Esophagus muscularis mucosa (tissue), 3 donors: ENCODE measurements around the gene SORCS2.

Source experiments
- POLR2A ChIP-seq: fragments of 450-650 bp; IDR thresholded peaks from one replicate; pipeline ENCODE4 v1.6.1; 2017; ENCODE audit warnings: antibody characterized with exemption, moderate library complexity, mild to moderate bottlenecking, low read depth
- POLR2AphosphoS5 ChIP-seq, 2 donors: sonication (generic); formaldehyde crosslinking; IDR thresholded peaks; one replicate each; pipeline ENCODE4 v1.6.1; 2017; ENCODE audit warnings: antibody characterized with exemption in 2 of 2
- TF ChIP-seq, protein P1 (sequence below), 3 experiments: fragments of 200-600 bp in 2 of 3; fragments of 450-650 bp in 1 of 3; sonication (generic) in 2 of 3; IDR thresholded peaks; one replicate each; pipeline ENCODE4 v1.5.1; 2017 to 2019; ENCODE audit warnings: antibody characterized with exemption in 3 of 3, mild to moderate bottlenecking in 2 of 3, moderate library complexity in 1 of 3

DNA sequence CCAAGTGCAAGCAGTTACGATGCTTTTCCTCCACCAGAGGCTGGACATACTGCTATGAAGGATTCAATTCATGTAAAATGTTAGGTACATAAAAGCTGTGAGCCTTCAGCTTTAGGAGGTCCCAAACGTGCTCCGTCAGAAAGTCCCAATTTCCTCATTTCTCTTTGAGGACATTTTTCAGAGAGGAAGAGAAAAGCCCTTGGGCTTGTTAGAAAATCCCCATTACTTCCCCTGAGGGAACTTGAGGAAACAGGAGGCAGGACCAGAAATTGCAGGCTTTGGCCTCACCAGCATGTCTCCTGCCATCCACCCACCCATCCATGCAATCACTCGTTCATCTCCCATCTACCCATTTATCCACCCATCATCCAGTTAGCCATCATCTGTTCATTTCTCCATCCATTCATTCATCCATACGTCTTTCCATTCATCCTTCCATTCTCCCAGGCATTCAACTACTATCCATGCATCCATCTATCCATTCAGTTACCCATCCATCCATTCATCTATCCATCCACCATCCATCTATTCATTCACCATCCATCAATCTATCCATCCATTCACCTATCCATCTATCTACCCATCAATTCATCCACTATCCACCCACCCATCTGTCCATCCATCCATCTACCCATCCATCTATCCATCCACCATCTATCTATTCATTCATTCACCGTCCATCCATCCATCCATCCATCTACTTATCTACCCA is 523.8 kb downstream of the SORCS2 start:
- TF ChIP-seq POLR2AphosphoS5 (IDR thresholded peaks at IDR 0.05) (no peak), POLR2A (no peak)
- TF ChIP-seq, protein P1, sequence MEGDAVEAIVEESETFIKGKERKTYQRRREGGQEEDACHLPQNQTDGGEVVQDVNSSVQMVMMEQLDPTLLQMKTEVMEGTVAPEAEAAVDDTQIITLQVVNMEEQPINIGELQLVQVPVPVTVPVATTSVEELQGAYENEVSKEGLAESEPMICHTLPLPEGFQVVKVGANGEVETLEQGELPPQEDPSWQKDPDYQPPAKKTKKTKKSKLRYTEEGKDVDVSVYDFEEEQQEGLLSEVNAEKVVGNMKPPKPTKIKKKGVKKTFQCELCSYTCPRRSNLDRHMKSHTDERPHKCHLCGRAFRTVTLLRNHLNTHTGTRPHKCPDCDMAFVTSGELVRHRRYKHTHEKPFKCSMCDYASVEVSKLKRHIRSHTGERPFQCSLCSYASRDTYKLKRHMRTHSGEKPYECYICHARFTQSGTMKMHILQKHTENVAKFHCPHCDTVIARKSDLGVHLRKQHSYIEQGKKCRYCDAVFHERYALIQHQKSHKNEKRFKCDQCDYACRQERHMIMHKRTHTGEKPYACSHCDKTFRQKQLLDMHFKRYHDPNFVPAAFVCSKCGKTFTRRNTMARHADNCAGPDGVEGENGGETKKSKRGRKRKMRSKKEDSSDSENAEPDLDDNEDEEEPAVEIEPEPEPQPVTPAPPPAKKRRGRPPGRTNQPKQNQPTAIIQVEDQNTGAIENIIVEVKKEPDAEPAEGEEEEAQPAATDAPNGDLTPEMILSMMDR (IDR thresholded peaks at IDR 0.05) = no peak
